ENCODE results near the gene HCFC1.

The HCFC1 gene

DNA sequence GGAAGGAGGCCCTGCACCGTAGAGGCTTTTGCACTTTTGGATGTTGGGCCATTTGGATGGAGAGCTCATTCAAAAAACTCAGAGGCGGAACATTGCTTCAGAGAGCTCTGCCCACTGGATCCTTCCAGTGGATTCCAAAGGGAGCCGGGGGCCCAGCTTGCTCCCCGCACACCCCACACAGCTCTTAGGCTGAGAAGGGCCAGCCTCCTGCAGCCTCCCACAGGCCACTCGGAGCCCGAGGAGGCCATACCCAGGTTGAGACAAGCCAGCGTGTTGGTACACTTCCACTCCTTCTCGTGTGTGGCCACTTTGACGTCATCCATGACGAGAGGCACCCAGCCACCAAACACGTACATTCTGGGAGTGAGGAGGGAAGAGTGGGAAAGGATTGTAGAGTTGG is 10.3 kb downstream of the HCFC1 start:
- TF ChIP-seq, protein P1, sequence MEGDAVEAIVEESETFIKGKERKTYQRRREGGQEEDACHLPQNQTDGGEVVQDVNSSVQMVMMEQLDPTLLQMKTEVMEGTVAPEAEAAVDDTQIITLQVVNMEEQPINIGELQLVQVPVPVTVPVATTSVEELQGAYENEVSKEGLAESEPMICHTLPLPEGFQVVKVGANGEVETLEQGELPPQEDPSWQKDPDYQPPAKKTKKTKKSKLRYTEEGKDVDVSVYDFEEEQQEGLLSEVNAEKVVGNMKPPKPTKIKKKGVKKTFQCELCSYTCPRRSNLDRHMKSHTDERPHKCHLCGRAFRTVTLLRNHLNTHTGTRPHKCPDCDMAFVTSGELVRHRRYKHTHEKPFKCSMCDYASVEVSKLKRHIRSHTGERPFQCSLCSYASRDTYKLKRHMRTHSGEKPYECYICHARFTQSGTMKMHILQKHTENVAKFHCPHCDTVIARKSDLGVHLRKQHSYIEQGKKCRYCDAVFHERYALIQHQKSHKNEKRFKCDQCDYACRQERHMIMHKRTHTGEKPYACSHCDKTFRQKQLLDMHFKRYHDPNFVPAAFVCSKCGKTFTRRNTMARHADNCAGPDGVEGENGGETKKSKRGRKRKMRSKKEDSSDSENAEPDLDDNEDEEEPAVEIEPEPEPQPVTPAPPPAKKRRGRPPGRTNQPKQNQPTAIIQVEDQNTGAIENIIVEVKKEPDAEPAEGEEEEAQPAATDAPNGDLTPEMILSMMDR (conservative IDR thresholded peaks at IDR 0.05; ENCODE audit: low read depth, low read length): no peak
- no peak for DNase-seq (ENCODE audit: low read depth)
- no peak overlapping the region for H3K4me3 ChIP-seq (ENCODE audit: low read length)

- H3K4me3 ChIP-seq (ENCODE audit: low read length): no peak overlapping the region
- TF ChIP-seq, protein P1 (conservative IDR thresholded peaks at IDR 0.05; ENCODE audit: low read depth, low read length): no peak
- DNase-seq (ENCODE audit: low read depth): no peak
These were observed 10.8 kb downstream of the HCFC1 start for GRCh38 chrX:153960786-153961185.

- no peak overlapping the region for H3K4me3 ChIP-seq (ENCODE audit: low read length)
- TF ChIP-seq, protein P1 (conservative IDR thresholded peaks at IDR 0.05; ENCODE audit: low read depth, low read length): no peak
- no peak for DNase-seq (ENCODE audit: low read depth)
These were observed 11.5 kb downstream of the HCFC1 start for GRCh38 chrX:153960077-153960476.

GRCh38 chrX:153959649-153960048 is 12.0 kb downstream of the HCFC1 start:
- TF ChIP-seq, protein P1 (conservative IDR thresholded peaks at IDR 0.05; ENCODE audit: low read depth, low read length): no peak
- no peak for DNase-seq (ENCODE audit: low read depth)
- no peak overlapping the region for H3K4me3 ChIP-seq (ENCODE audit: low read length)

- DNase-seq (ENCODE audit: low read depth): no peak
- no peak overlapping the region for H3K4me3 ChIP-seq (ENCODE audit: low read length)
- TF ChIP-seq, protein P1 (conservative IDR thresholded peaks at IDR 0.05; ENCODE audit: low read depth, low read length): no peak
These were observed 13.0 kb downstream of the HCFC1 start for GRCh38 chrX:153958605-153959004.

DNA sequence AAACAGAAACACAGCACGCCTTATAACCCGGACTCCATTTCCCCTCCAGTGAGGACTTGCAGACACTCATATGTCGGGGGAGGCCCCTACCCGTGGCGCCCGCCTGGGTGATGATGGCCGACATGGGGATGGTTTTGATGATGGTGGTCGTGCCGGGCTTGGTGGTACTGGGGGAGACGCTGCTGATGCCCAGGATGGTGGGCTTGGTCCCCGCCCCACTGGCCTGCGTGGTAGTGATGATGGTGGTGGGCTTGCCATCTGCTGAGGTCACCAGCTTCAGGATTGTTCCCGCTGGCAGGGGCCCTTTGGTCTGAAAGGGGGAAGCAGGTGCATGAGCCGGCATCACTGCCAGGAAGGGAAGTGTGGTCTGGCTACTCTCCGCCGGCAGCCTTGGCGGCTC is 14.4 kb downstream of the HCFC1 start:
- TF ChIP-seq, protein P1 (conservative IDR thresholded peaks at IDR 0.05; ENCODE audit: low read depth, low read length): no peak
- DNase-seq (ENCODE audit: low read depth): no peak
- H3K4me3 ChIP-seq (ENCODE audit: low read length): no peak overlapping the region

GRCh38 chrX:153956044-153956907 is 15.3 kb downstream of the HCFC1 start:
- no peak overlapping the region for H3K4me3 ChIP-seq (ENCODE audit: low read length)
- no peak for DNase-seq (ENCODE audit: low read depth)
- TF ChIP-seq, protein P1 (conservative IDR thresholded peaks at IDR 0.05; ENCODE audit: low read depth, low read length): no peak
